T-helper 2 cell treated with Interferon-gamma antibody and Interleukin-4, amounts not matched to agents 5 μg/mL and 100 μg/mL, for 36 hours (primary cell): ENCODE measurements around the gene DCP1B.

Experiments used
- DNase-seq: peaks from one replicate; pipeline ENCODE4 v3.0.0; 2021; ENCODE audit warnings: low spot score
- H3K27ac Mint-ChIP-seq: one replicate; pipeline ENCODE4 v1.8.0; 2021; ENCODE audit warnings: mild to moderate bottlenecking, mixed read lengths
- H3K27me3 Mint-ChIP-seq: one replicate; pipeline ENCODE4 v1.8.0; 2021; ENCODE audit warnings: low read depth, mixed read lengths
- H3K36me3 Mint-ChIP-seq: one replicate; pipeline ENCODE4 v1.8.0; 2021; ENCODE audit warnings: low read depth, mixed read lengths
- H3K4me1 Mint-ChIP-seq: one replicate; pipeline ENCODE4 v1.8.0; 2021; ENCODE audit warnings: low read depth, mixed read lengths
- H3K4me3 Mint-ChIP-seq: one replicate; pipeline ENCODE4 v1.8.0; 2022; ENCODE audit warnings: mild to moderate bottlenecking, moderate library complexity, mixed read lengths
- H3K9me3 Mint-ChIP-seq: one replicate; pipeline ENCODE4 v1.8.0; 2021; ENCODE audit warnings: mixed read lengths

The DCP1B gene

GRCh38 chr12:1910468-1910867 lies 93.8 kb downstream of the DCP1B start:
- peaks cover 15% of the 10 kb centered on the region for H3K9me3 Mint-ChIP-seq
- no peak for DNase-seq
- H3K4me1 Mint-ChIP-seq: peaks cover 9% of the 10 kb centered on the region
- no peak overlapping the region for H3K4me3 Mint-ChIP-seq
- no peaks in the 10 kb centered on the region for H3K36me3 Mint-ChIP-seq
- H3K27ac Mint-ChIP-seq: no peak overlapping the region
- H3K27me3 Mint-ChIP-seq: peaks cover 22% of the 10 kb centered on the region

- H3K36me3 Mint-ChIP-seq: no peaks in the 10 kb centered on the region
- H3K9me3 Mint-ChIP-seq: peaks cover 29% of the 10 kb centered on the region
- H3K4me3 Mint-ChIP-seq: no peak overlapping the region
- no peak for DNase-seq
- peaks cover 5% of the 10 kb centered on the region for H3K4me1 Mint-ChIP-seq
- peaks cover 20% of the 10 kb centered on the region for H3K27me3 Mint-ChIP-seq
- H3K27ac Mint-ChIP-seq: no peak overlapping the region
These were observed 95.5 kb downstream of the DCP1B start for GRCh38 chr12:1908758-1909157.

- peaks cover 23% of the 10 kb centered on the region for H3K27me3 Mint-ChIP-seq
- H3K4me1 Mint-ChIP-seq: peaks cover 5% of the 10 kb centered on the region
- peaks cover 2% of the 10 kb centered on the region for H3K36me3 Mint-ChIP-seq
- peaks cover 37% of the 10 kb centered on the region for H3K9me3 Mint-ChIP-seq
- H3K4me3 Mint-ChIP-seq: peak overlapping the region; percentile 42
- no peak overlapping the region for H3K27ac Mint-ChIP-seq
- DNase-seq: peak; percentile 3
These were observed 96.3 kb downstream of the DCP1B start for GRCh38 chr12:1907652-1908611.

- peaks cover 4% of the 10 kb centered on the region for H3K4me1 Mint-ChIP-seq
- peaks cover 2% of the 10 kb centered on the region for H3K36me3 Mint-ChIP-seq
- no peak overlapping the region for H3K27ac Mint-ChIP-seq
- H3K4me3 Mint-ChIP-seq: no peak overlapping the region
- peak; percentile 2 for DNase-seq
- peaks cover 31% of the 10 kb centered on the region for H3K27me3 Mint-ChIP-seq
- H3K9me3 Mint-ChIP-seq: peaks cover 51% of the 10 kb centered on the region
These were observed 97.7 kb downstream of the DCP1B start for GRCh38 chr12:1906579-1906978.

GRCh38 chr12:1904875-1905274 lies 99.4 kb downstream of the DCP1B start:
- Mint-ChIP-seq H3K27ac (no peak overlapping the region), H3K27me3 (peaks cover 40% of the 10 kb centered on the region), H3K9me3 (peaks cover 51% of the 10 kb centered on the region), H3K4me1 (peaks cover 4% of the 10 kb centered on the region), H3K36me3 (peaks cover 2% of the 10 kb centered on the region), H3K4me3 (no peak overlapping the region)
- DNase-seq: no peak

- Mint-ChIP-seq H3K9me3 (peaks cover 14% of the 10 kb centered on the region), H3K27me3 (peaks cover 65% of the 10 kb centered on the region), H3K36me3 (no peaks in the 10 kb centered on the region), H3K27ac (no peak overlapping the region), H3K4me3 (no peak overlapping the region), H3K4me1 (no peaks in the 10 kb centered on the region)
- no peak for DNase-seq
These were observed 107.3 kb downstream of the DCP1B start for GRCh38 chr12:1896964-1897363.
